Astrocyte (in vitro differentiated cells and primary cell): ENCODE measurements around the gene GEMIN8. TPM values are rescaled to one million over a fixed set of nuclear protein-coding genes. Genes with fewer than 3 reads are reported as not detected.

ENCODE experiments used
- DNase-seq: peaks from one replicate; pipeline ENCODE4 v3.0.0-alpha.2; 2010; ENCODE audit warnings: low read depth
- FAIRE-seq: peaks from 2 replicates; lab custom pipeline; 2011; peaks lifted over from hg19 to GRCh38; lab: Jason Lieb, UNC
- H2AFZ ChIP-seq: 2 replicates; pipeline ENCODE4 v1.6.0; 2012; ENCODE audit warnings: low read depth, low read length, inconsistent platforms
- H3K27ac ChIP-seq: 2 replicates; pipeline ENCODE4 v1.5.1; 2011; ENCODE audit warnings: low read depth, low read length, inconsistent platforms
- H3K27me3 ChIP-seq: 2 replicates; pipeline ENCODE4 v1.6.0; 2011; ENCODE audit warnings: low read length, inconsistent platforms; ENCODE audit not compliant: insufficient read depth
- H3K36me3 ChIP-seq: 2 replicates; pipeline ENCODE4 v1.5.1; 2011; ENCODE audit warnings: low read length, inconsistent platforms; ENCODE audit not compliant: insufficient read depth
- H3K4me1 ChIP-seq: 2 replicates; pipeline ENCODE4 v1.5.1; 2011; ENCODE audit warnings: low read length, inconsistent platforms; ENCODE audit not compliant: insufficient read depth
- H3K4me2 ChIP-seq: 2 replicates; pipeline ENCODE4 v1.6.0; 2012; ENCODE audit warnings: low read length, inconsistent platforms
- H3K4me3 ChIP-seq: 2 replicates; pipeline ENCODE4 v1.5.1; 2011; ENCODE audit warnings: low read depth, mild to moderate bottlenecking, low read length, inconsistent platforms; ENCODE audit not compliant: insufficient read depth
- H3K79me2 ChIP-seq: 2 replicates; pipeline ENCODE4 v1.6.0; 2012; ENCODE audit warnings: mild to moderate bottlenecking, low read length, inconsistent platforms; ENCODE audit not compliant: insufficient read depth
- H3K9ac ChIP-seq: 2 replicates; pipeline ENCODE4 v1.6.0; 2012; ENCODE audit warnings: mild to moderate bottlenecking, low read length, inconsistent platforms
- H3K9me3 ChIP-seq: 2 replicates; pipeline ENCODE4 v1.5.1; 2012; ENCODE audit warnings: low read depth, mild to moderate bottlenecking, low read length, inconsistent platforms; ENCODE audit not compliant: insufficient read depth
- H4K20me1 ChIP-seq: 2 replicates; pipeline ENCODE4 v1.6.0; 2012; ENCODE audit warnings: low read length, inconsistent platforms; ENCODE audit not compliant: insufficient read depth
- H3K27ac Mint-ChIP-seq: one replicate; pipeline ENCODE4 v1.8.0; 2021; ENCODE audit warnings: mild to moderate bottlenecking, mixed read lengths; ENCODE audit not compliant: unreplicated experiment
- H3K27me3 Mint-ChIP-seq: one replicate; pipeline ENCODE4 v1.8.0; 2021; ENCODE audit warnings: low read depth, mixed read lengths; ENCODE audit not compliant: unreplicated experiment
- H3K36me3 Mint-ChIP-seq: one replicate; pipeline ENCODE4 v1.8.0; 2021; ENCODE audit warnings: low read depth, mixed read lengths; ENCODE audit not compliant: unreplicated experiment
- H3K4me1 Mint-ChIP-seq: one replicate; pipeline ENCODE4 v1.8.0; 2021; ENCODE audit warnings: low read depth, mixed read lengths; ENCODE audit not compliant: unreplicated experiment
- H3K4me3 Mint-ChIP-seq: one replicate; pipeline ENCODE4 v1.8.0; 2021; ENCODE audit warnings: mild to moderate bottlenecking, moderate library complexity, mixed read lengths; ENCODE audit not compliant: unreplicated experiment
- H3K9me3 Mint-ChIP-seq: one replicate; pipeline ENCODE4 v1.8.0; 2021; ENCODE audit warnings: mild to moderate bottlenecking, mixed read lengths; ENCODE audit not compliant: unreplicated experiment
- EZH2 ChIP-seq: IDR thresholded peaks from 2 replicates; pipeline ENCODE4 v1.6.1; 2012; ENCODE audit warnings: mild to moderate bottlenecking, low read length, inconsistent platforms; ENCODE audit not compliant: insufficient read depth
- total RNA-seq: library from RNA; stranded (reverse); gene quantifications from 2 replicates; pipeline ENCODE4 v1.2.1, GENCODE V29; 2021
- TF ChIP-seq, protein P1 (sequence below): IDR thresholded peaks from 2 replicates; pipeline ENCODE4 v1.5.1; 2011; ENCODE audit warnings: low read depth, mild to moderate bottlenecking, inconsistent platforms, low read length, moderate library complexity; ENCODE audit not compliant: insufficient read depth

The GEMIN8 gene
- total RNA-seq, 1 donor from 2014 or later = 10.5 TPM

DNA sequence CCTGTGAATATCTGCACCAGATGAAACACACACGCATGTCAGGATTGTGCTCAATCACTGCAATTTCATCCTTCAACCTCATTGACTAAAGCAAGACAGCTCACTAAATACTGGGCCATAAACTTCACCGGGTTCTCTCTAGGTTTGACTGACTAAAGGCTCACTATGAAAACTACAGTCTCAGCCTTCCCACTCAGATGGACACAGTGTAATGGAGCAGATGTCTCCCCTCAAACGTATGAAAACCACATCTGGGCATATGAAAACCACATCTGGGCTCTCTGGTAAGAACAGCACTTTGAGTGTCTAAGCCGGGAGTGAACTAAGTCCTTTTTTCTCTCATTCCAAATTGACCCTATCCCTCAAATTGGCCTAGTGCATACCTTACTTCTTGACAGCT is 15.2 kb downstream of the GEMIN8 start:
- Mint-ChIP-seq H3K4me1 (peaks cover 2% of the 10 kb centered on the region), H3K27me3 (no peaks in the 10 kb centered on the region), H3K36me3 (peaks cover 5% of the 10 kb centered on the region), H3K4me3 (no peak overlapping the region), H3K27ac (no peak overlapping the region), H3K9me3 (no peaks in the 10 kb centered on the region)
- H3K9me3 ChIP-seq = no peaks in the 10 kb centered on the region
- TF ChIP-seq, protein P1, sequence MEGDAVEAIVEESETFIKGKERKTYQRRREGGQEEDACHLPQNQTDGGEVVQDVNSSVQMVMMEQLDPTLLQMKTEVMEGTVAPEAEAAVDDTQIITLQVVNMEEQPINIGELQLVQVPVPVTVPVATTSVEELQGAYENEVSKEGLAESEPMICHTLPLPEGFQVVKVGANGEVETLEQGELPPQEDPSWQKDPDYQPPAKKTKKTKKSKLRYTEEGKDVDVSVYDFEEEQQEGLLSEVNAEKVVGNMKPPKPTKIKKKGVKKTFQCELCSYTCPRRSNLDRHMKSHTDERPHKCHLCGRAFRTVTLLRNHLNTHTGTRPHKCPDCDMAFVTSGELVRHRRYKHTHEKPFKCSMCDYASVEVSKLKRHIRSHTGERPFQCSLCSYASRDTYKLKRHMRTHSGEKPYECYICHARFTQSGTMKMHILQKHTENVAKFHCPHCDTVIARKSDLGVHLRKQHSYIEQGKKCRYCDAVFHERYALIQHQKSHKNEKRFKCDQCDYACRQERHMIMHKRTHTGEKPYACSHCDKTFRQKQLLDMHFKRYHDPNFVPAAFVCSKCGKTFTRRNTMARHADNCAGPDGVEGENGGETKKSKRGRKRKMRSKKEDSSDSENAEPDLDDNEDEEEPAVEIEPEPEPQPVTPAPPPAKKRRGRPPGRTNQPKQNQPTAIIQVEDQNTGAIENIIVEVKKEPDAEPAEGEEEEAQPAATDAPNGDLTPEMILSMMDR = no peak
- TF ChIP-seq EZH2 = no peak
- no peak overlapping the region for H3K4me2 ChIP-seq
- H4K20me1 ChIP-seq = no peaks in the 10 kb centered on the region
- H3K27me3 ChIP-seq = no peaks in the 10 kb centered on the region
- H3K79me2 ChIP-seq = no peaks in the 10 kb centered on the region
- H3K27ac ChIP-seq = no peak overlapping the region
- FAIRE-seq = peak; percentile 49
- no peak overlapping the region for H2AFZ ChIP-seq
- no peaks in the 10 kb centered on the region for H3K4me1 ChIP-seq
- DNase-seq = no peak
- no peak overlapping the region for H3K4me3 ChIP-seq
- H3K9ac ChIP-seq = no peak overlapping the region
- no peaks in the 10 kb centered on the region for H3K36me3 ChIP-seq

DNA sequence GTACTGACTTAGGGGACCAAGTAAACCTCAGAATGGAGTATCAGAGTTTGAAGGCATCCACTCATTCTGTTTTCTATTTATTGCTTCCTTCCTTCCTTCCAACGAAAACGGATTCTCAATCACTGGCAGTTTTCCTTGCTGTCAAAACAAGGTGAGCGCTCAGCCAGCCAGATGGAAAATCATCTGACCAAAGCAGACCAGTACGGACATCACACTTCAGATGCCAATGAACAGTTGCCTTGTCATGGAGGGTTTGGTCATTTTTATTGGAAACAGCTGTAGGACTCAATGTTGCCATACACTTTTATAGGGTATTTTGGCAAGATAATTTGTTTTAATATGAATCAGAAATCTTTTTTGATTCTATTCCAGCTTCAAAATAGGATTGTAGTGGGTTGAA is 16.6 kb downstream of the GEMIN8 start:
- Histone ChIP-seq H3K4me1 (no peaks in the 10 kb centered on the region), H4K20me1 (no peaks in the 10 kb centered on the region), H2AFZ (no peak overlapping the region), H3K4me2 (no peak overlapping the region), H3K27me3 (no peaks in the 10 kb centered on the region), H3K9me3 (no peaks in the 10 kb centered on the region), H3K27ac (no peak overlapping the region), H3K36me3 (no peaks in the 10 kb centered on the region), H3K79me2 (no peaks in the 10 kb centered on the region), H3K9ac (no peak overlapping the region), H3K4me3 (no peak overlapping the region)
- DNase-seq (no peak), FAIRE-seq (no peak)
- no peaks in the 10 kb centered on the region for H3K9me3 Mint-ChIP-seq
- TF ChIP-seq, protein P1 = no peak
- no peak for TF ChIP-seq EZH2
- H3K36me3 Mint-ChIP-seq = peaks cover 5% of the 10 kb centered on the region
- no peak overlapping the region for H3K27ac Mint-ChIP-seq
- no peak overlapping the region for H3K4me3 Mint-ChIP-seq
- no peaks in the 10 kb centered on the region for H3K27me3 Mint-ChIP-seq
- peaks cover 2% of the 10 kb centered on the region for H3K4me1 Mint-ChIP-seq

DNA sequence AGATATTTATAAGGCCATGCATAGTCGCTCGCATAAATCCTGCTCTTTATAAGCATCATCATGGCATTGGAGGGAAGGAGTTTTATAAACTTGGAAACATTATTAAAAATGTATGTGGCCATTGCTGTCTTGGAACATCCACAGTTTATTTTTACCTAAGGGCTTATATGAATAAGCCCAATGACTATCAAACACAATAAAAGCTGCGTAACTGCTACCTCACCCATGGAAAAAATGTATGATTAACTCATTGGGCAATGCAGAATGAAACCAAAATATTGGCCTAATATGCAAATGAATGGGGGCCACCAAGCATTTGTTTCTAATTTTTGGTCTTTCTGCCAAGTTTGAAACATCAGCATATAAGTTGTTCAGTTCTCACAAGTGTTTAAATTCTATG is 19.1 kb downstream of the GEMIN8 start:
- no peaks in the 10 kb centered on the region for H3K36me3 ChIP-seq
- Mint-ChIP-seq H3K4me1 (peaks cover 2% of the 10 kb centered on the region), H3K36me3 (peaks cover 5% of the 10 kb centered on the region), H3K27ac (no peak overlapping the region), H3K9me3 (no peaks in the 10 kb centered on the region), H3K4me3 (no peak overlapping the region), H3K27me3 (no peaks in the 10 kb centered on the region)
- H3K27ac ChIP-seq = no peak overlapping the region
- H3K9me3 ChIP-seq = no peaks in the 10 kb centered on the region
- H3K27me3 ChIP-seq = no peaks in the 10 kb centered on the region
- H3K79me2 ChIP-seq = no peaks in the 10 kb centered on the region
- no peaks in the 10 kb centered on the region for H4K20me1 ChIP-seq
- TF ChIP-seq EZH2 = no peak
- TF ChIP-seq, protein P1 = no peak
- H3K9ac ChIP-seq = no peak overlapping the region
- no peak for FAIRE-seq
- H3K4me1 ChIP-seq = no peaks in the 10 kb centered on the region
- H2AFZ ChIP-seq = no peak overlapping the region
- no peak overlapping the region for H3K4me2 ChIP-seq
- no peak for DNase-seq
- H3K4me3 ChIP-seq = no peak overlapping the region
